ENCODE measurements around the gene ZNF655. TPM values are rescaled to one million over a fixed set of nuclear protein-coding genes. Genes with fewer than 3 reads are reported as not detected.

The ZNF655 gene
- polyA plus RNA-seq, 12 donors = 34.5 to 84.8 (median 45.2) TPM; not detected in 1

Other genes with a start within 250 kb of the ZNF655 start
- gene ARPC1A, start 232.7 kb upstream of the ZNF655 start, polyA plus RNA-seq (ENCODE audit: insufficient read length in 12 of 12) = 10 to 100 TPM in 11 of 12 donors, not detected in 1; 46.1 to 84.0 (median 69.8) TPM
- 10 to 100 TPM in 11 of 12 donors, not detected in 1; 26.8 to 69.4 (median 38.6) TPM for gene ARPC1B, start 183.9 kb upstream of the ZNF655 start, polyA plus RNA-seq (ENCODE audit: insufficient read length in 12 of 12)
- 100 to 1,000 TPM in 8 of 12 donors, 10 to 100 TPM in 3, not detected in 1; 89.0 to 139 (median 109) TPM for gene PDAP1, start 150.0 kb upstream of the ZNF655 start, polyA plus RNA-seq (ENCODE audit: insufficient read length in 12 of 12)
- 100 to 1,000 TPM in 2 of 12 donors, 10 to 100 TPM in 9, not detected in 1; 72.5 to 139 (median 77.8) TPM for gene BUD31, start 149.7 kb upstream of the ZNF655 start, polyA plus RNA-seq (ENCODE audit: insufficient read length in 12 of 12)
- 1 to 10 TPM in 11 of 12 donors, not detected in 1; 2.2 to 7.4 (median 3.7) TPM for gene PTCD1, start 119.8 kb upstream of the ZNF655 start, polyA plus RNA-seq (ENCODE audit: insufficient read length in 12 of 12)
- gene CPSF4, start 119.7 kb upstream of the ZNF655 start, polyA plus RNA-seq (ENCODE audit: insufficient read length in 12 of 12) = 10 to 100 TPM in 11 of 12 donors, not detected in 1; 23.4 to 46.9 (median 31.5) TPM
- 100 to 1,000 TPM in 11 of 12 donors, not detected in 1; 332 to 597 (median 369) TPM for gene ATP5MF, start 92.5 kb upstream of the ZNF655 start, polyA plus RNA-seq (ENCODE audit: insufficient read length in 12 of 12)
- gene ZNF789, start 85.8 kb upstream of the ZNF655 start, polyA plus RNA-seq (ENCODE audit: insufficient read length in 12 of 12) = 10 to 100 TPM in 11 of 12 donors, not detected in 1; 15.6 to 59.2 (median 30.3) TPM
- 10 to 100 TPM in 5 of 12 donors, 1 to 10 TPM in 6, not detected in 1; 8.2 to 47.3 (median 9.8) TPM for gene ZNF394, start 58.4 kb upstream of the ZNF655 start, polyA plus RNA-seq (ENCODE audit: insufficient read length in 12 of 12)
- 10 to 100 TPM in 9 of 12 donors, 1 to 10 TPM in 2, not detected in 1; 7.0 to 12.1 (median 11.1) TPM for gene ZKSCAN5, start 54.0 kb upstream of the ZNF655 start, polyA plus RNA-seq (ENCODE audit: insufficient read length in 12 of 12)
- 10 to 100 TPM in 6 of 12 donors, 1 to 10 TPM in 5, not detected in 1; 9.3 to 12.2 (median 10.5) TPM for gene FAM200A, start 6.5 kb upstream of the ZNF655 start, polyA plus RNA-seq (ENCODE audit: insufficient read length in 12 of 12)
- gene TMEM225B, start 39.6 kb downstream of the ZNF655 start, polyA plus RNA-seq (ENCODE audit: insufficient read length in 12 of 12) = 1 to 10 TPM in 1 of 12 donors, under 1 TPM in 8, not detected in 3; 0.42 to 1.0 (median 0.87) TPM
- 10 to 100 TPM in 10 of 12 donors, 1 to 10 TPM in 1, not detected in 1; 9.9 to 26.8 (median 11.0) TPM for gene ZSCAN25, start 58.3 kb downstream of the ZNF655 start, polyA plus RNA-seq (ENCODE audit: insufficient read length in 12 of 12)
- gene CYP3A5, start 121.4 kb downstream of the ZNF655 start, polyA plus RNA-seq (ENCODE audit: insufficient read length in 12 of 12) = 10 to 100 TPM in 1 of 12 donors, 1 to 10 TPM in 7, under 1 TPM in 3, not detected in 1; 0.68 to 14.2 (median 1.4) TPM
- gene CYP3A7, start 176.6 kb downstream of the ZNF655 start, polyA plus RNA-seq (ENCODE audit: insufficient read length in 12 of 12) = 1 to 10 TPM in 4 of 12 donors, under 1 TPM in 5, not detected in 3; 0.24 to 9.4 (median 0.95) TPM
- under 1 TPM in 7 of 12 donors, not detected in 5; 0.08 to 0.33 (median 0.15) TPM for gene CYP3A4, start 225.5 kb downstream of the ZNF655 start, polyA plus RNA-seq (ENCODE audit: insufficient read length in 12 of 12)

All from muscle of arm (tissue), 12 donors.